Erythroblast (primary cell): Measurements from ENCODE around the gene B3GNT4.

Experiments
- GATA1 ChIP-seq: IDR thresholded peaks from 2 replicates; pipeline ENCODE4 v1.6.1; 2011; ENCODE audit warnings: low read depth, mild to moderate bottlenecking, control low read depth, low read length, moderate library complexity
- POLR2A ChIP-seq: IDR thresholded peaks from 2 replicates; pipeline ENCODE4 v1.6.1; 2011; ENCODE audit warnings: mild to moderate bottlenecking, low read length

DNA sequence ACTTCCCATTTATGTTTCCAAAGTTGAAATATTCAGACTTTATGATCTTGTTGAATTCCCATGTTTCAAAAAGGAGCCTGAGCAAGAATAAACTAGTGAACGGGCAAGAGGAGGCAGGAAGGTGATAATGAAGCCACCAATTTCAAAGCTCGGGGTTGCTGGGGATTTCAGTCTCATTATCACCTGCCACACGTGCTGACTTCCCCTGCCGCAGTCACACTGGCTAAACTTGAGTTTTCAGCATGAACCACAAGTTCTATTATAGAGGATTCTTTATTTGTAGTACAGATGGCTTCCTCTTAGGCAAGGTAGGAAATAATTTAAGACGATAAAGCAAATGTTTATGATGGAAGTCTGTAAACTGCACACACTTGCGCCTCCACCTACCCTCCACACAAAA lies 40.5 kb downstream of the B3GNT4 start:
- TF ChIP-seq POLR2A, result no peak
- TF ChIP-seq GATA1, result no peak
